Trophoblast cell (in vitro differentiated cells and primary cell): ENCODE measurements around the gene RAB3IP.

Experiments
- DNase-seq, 2 donors: peaks; one replicate each; pipeline ENCODE4 v3.0.0-alpha.2; 2016
- H2AFZ ChIP-seq: 2 replicates; pipeline ENCODE4 v1.6.1; 2013; ENCODE audit warnings: low read length, moderate library complexity, mild to moderate bottlenecking; ENCODE audit not compliant: insufficient read depth, poor library complexity
- H2AK5ac ChIP-seq: 2 replicates; pipeline ENCODE4 v1.6.1; 2013; ENCODE audit warnings: mild to moderate bottlenecking, low read length
- H2BK120ac ChIP-seq: 2 replicates; pipeline ENCODE4 v1.6.1; 2013; ENCODE audit warnings: low read length, mild to moderate bottlenecking, moderate library complexity; ENCODE audit not compliant: insufficient read depth, poor library complexity
- H2BK12ac ChIP-seq: 2 replicates; pipeline ENCODE4 v1.6.1; 2013; ENCODE audit warnings: mild to moderate bottlenecking, low read length, moderate library complexity
- H2BK5ac ChIP-seq: 2 replicates; pipeline ENCODE4 v1.6.1; 2013; ENCODE audit warnings: low read length, low read depth, moderate library complexity, mild to moderate bottlenecking; ENCODE audit not compliant: poor library complexity
- H3K14ac ChIP-seq: 2 replicates; pipeline ENCODE4 v1.6.1; 2013; ENCODE audit warnings: mild to moderate bottlenecking, low read length
- H3K18ac ChIP-seq: 2 replicates; pipeline ENCODE4 v1.6.1; 2013; ENCODE audit warnings: mild to moderate bottlenecking, low read length
- H3K23ac ChIP-seq: 2 replicates; pipeline ENCODE4 v1.6.1; 2013; ENCODE audit warnings: low read length
- H3K27ac ChIP-seq: 2 replicates; pipeline ENCODE4 v1.5.1; 2013; ENCODE audit warnings: low read depth, mild to moderate bottlenecking, inconsistent platforms, low read length, moderate library complexity
- H3K27me3 ChIP-seq: 2 replicates; pipeline ENCODE4 v1.6.1; 2013; ENCODE audit warnings: inconsistent platforms, mild to moderate bottlenecking, low read length, moderate library complexity; ENCODE audit not compliant: insufficient read depth
- H3K36me3 ChIP-seq, 2 experiments: 1 replicate in 1 of 2; 2 replicates in 1 of 2; pipeline ENCODE4 v1.6.1; 2013; ENCODE audit warnings: low read length in 2 of 2, mild to moderate bottlenecking in 2 of 2, moderate library complexity in 1 of 2; ENCODE audit not compliant: insufficient read depth in 2 of 2, control insufficient read depth in 1 of 2
- H3K4ac ChIP-seq: 2 replicates; pipeline ENCODE4 v1.6.1; 2013; ENCODE audit warnings: low read depth, mild to moderate bottlenecking, low read length, moderate library complexity
- H3K4me1 ChIP-seq, 2 experiments: 1 replicate in 1 of 2; 2 replicates in 1 of 2; pipeline ENCODE4 v1.6.1; 2013; ENCODE audit warnings: low read length in 2 of 2, mild to moderate bottlenecking in 2 of 2, moderate library complexity in 1 of 2; ENCODE audit not compliant: insufficient read depth in 2 of 2, control insufficient read depth in 1 of 2
- H3K4me2 ChIP-seq: 2 replicates; pipeline ENCODE4 v1.6.1; 2013; ENCODE audit warnings: inconsistent platforms, mild to moderate bottlenecking, low read length, moderate library complexity
- H3K4me3 ChIP-seq: 2 replicates; pipeline ENCODE4 v1.5.1; 2013; ENCODE audit warnings: mild to moderate bottlenecking, low read depth, low read length, inconsistent platforms
- H3K79me1 ChIP-seq: one replicate; pipeline ENCODE4 v1.6.1; 2013; ENCODE audit warnings: low read length
- H3K79me2 ChIP-seq: 2 replicates; pipeline ENCODE4 v1.6.1; 2013; ENCODE audit warnings: low read length, mild to moderate bottlenecking; ENCODE audit not compliant: control insufficient read depth, insufficient read depth, poor library complexity
- H3K9ac ChIP-seq: 2 replicates; pipeline ENCODE4 v1.6.1; 2013; ENCODE audit warnings: mild to moderate bottlenecking, low read length
- H3K9me3 ChIP-seq: 2 replicates; pipeline ENCODE4 v1.6.1; 2013; ENCODE audit warnings: low read depth, mild to moderate bottlenecking, control low read depth, inconsistent platforms, low read length; ENCODE audit not compliant: insufficient read depth
- H4K12ac ChIP-seq: 2 replicates; pipeline ENCODE4 v1.6.1; 2013; ENCODE audit warnings: low read depth, mild to moderate bottlenecking, low read length, moderate library complexity
- H4K8ac ChIP-seq: 2 replicates; pipeline ENCODE4 v1.6.1; 2013; ENCODE audit warnings: low read depth, mild to moderate bottlenecking, low read length, moderate library complexity
- H4K91ac ChIP-seq: one replicate; pipeline ENCODE4 v1.6.1; 2013; ENCODE audit warnings: low read depth, mild to moderate bottlenecking, low read length, moderate library complexity
- WGBS: extraction: QIAGEN DNeasy Blood & Tissue Kit; methylation state at CpG from one replicate; pipeline ENCODE4 v1.1.7; 2013; ENCODE audit warnings: missing lambda C conversion rate; ENCODE audit not compliant: insufficient read length, insufficient coverage; ENCODE audit errors: extremely low coverage; 5-methylcytosine and 5-hydroxymethylcytosine counted together

The RAB3IP gene

DNA sequence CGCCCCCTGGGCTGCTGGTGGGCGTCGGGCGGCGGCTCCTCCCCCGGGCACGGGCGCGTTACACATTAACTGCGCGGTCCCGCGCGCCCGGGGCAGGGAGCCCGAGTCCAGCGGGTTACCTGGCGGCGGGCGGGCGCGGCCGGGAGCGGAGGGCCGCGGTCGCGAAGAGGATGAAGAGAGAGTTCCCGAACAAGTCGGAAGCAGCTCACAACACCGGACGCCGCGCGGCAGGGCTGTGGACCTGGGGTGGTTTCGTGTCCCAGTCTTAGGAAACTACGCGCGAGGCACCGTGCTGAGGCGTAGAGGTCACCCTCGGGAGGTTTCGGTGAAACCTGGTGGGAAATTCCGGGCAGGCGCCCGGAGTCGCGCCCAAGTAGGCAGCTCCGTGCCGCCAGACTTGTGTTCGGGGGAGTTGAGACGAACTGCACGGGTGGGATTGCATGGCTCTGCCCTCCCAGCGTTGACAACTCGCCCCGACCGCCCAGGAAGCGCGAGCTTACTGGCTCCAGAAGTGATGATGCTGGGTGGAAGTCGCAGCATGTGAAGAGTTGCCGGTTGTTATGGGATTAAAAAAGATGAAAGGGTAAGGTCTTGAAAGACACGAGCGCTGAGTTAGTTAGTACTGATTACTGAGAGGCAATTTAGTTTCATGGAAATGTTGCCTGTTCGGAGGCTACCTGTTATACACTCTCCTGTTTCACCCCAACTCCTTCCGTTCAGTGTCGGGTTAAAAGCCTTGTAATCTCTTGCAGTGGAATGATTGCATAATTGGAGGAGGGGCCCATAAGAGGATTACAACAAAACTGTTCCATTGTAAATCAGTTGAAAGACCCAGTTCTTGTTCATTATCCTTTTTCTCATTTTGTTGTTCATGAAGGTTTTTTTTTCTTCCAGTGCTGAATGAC lies 879 bp downstream of the RAB3IP start:
- Histone ChIP-seq H3K4ac (peak overlapping the region; percentile 21), H3K4me2 (peak overlapping the region; percentile 99), H3K4me1 (peaks cover 0 to 2% of the 10 kb centered on the region in 2 experiments), H3K27me3 (no peaks in the 10 kb centered on the region), H2AFZ (peak overlapping the region; percentile 66), H3K23ac (no peak overlapping the region), H2BK120ac (peak overlapping the region; percentile 68), H3K9me3 (no peaks in the 10 kb centered on the region), H3K9ac (peak overlapping the region; percentile 0), H3K4me3 (peak overlapping the region; percentile 94), H3K79me1 (peaks cover 7% of the 10 kb centered on the region), H4K12ac (peak overlapping the region; percentile 12), H4K8ac (peak overlapping the region; percentile 0), H3K36me3 (no peaks in the 10 kb centered on the region), H2AK5ac (no peak overlapping the region), H3K27ac (peak overlapping the region; percentile 80), H3K14ac (peak overlapping the region; percentile 57), H4K91ac (peak overlapping the region; percentile 45), H3K79me2 (peaks cover 4% of the 10 kb centered on the region), H2BK12ac (no peak overlapping the region), H3K18ac (peak overlapping the region; percentile 72), H2BK5ac (no peak overlapping the region)
- no CpG with 5 or more reads among the region's 66 CpGs for WGBS
- peak; percentile 24 to 58 for DNase-seq

GRCh38 chr12:69744109-69744508 lies 5.4 kb downstream of the RAB3IP start:
- Histone ChIP-seq H3K4ac (no peak overlapping the region), H3K79me2 (peaks cover 3% of the 10 kb centered on the region), H3K4me1 (peaks cover 0 to 2% of the 10 kb centered on the region in 2 experiments), H3K23ac (no peak overlapping the region), H2BK12ac (no peak overlapping the region), H3K27me3 (no peaks in the 10 kb centered on the region), H3K18ac (no peak overlapping the region), H2BK5ac (no peak overlapping the region), H2AFZ (no peak overlapping the region), H3K9me3 (peaks cover 2% of the 10 kb centered on the region), H3K4me3 (no peak overlapping the region), H4K91ac (no peak overlapping the region), H2AK5ac (no peak overlapping the region), H3K9ac (no peak overlapping the region), H3K79me1 (peaks cover 3% of the 10 kb centered on the region), H4K8ac (no peak overlapping the region), H4K12ac (no peak overlapping the region), H3K4me2 (no peak overlapping the region), H2BK120ac (no peak overlapping the region), H3K36me3 (peaks cover 0 to 2% of the 10 kb centered on the region in 2 experiments), H3K14ac (no peak overlapping the region), H3K27ac (no peak overlapping the region)
- no peak for DNase-seq
- no CpG with 5 or more reads among the region's 4 CpGs for WGBS

DNA sequence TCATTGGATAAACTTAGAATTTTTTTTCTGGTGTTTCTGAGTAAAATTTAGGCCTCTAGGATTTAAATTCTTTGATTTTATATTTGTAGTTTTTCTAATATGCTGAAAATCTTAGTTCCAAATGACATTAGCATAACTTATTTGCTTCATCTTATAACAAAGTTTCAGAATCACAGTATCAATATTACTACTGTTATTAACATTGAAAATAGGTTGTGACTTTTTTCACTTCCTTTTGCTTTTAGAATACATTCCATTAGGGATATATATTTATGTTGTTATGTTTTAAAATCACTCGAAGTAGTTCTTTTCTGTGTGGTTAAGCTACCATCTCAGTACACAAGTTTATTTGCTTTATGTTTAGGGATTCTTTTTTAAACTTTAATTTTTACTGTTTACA lies 12.8 kb downstream of the RAB3IP start:
- Histone ChIP-seq H3K4me1 (no peaks in the 10 kb centered on the region), H3K9ac (no peak overlapping the region), H3K4me2 (no peak overlapping the region), H3K23ac (no peak overlapping the region), H3K14ac (no peak overlapping the region), H3K79me1 (no peaks in the 10 kb centered on the region), H3K4me3 (no peak overlapping the region), H2BK12ac (no peak overlapping the region), H3K4ac (no peak overlapping the region), H3K18ac (no peak overlapping the region), H4K91ac (no peak overlapping the region), H3K79me2 (no peaks in the 10 kb centered on the region), H2BK5ac (no peak overlapping the region), H2AK5ac (no peak overlapping the region), H2AFZ (no peak overlapping the region), H3K9me3 (peaks cover 3% of the 10 kb centered on the region), H3K27me3 (no peaks in the 10 kb centered on the region), H4K12ac (no peak overlapping the region), H3K36me3 (peaks cover 0 to 2% of the 10 kb centered on the region in 2 experiments), H4K8ac (no peak overlapping the region), H3K27ac (no peak overlapping the region), H2BK120ac (no peak overlapping the region)
- no CpG with 5 or more reads among the region's 1 CpG for WGBS
- DNase-seq = no peak

DNA sequence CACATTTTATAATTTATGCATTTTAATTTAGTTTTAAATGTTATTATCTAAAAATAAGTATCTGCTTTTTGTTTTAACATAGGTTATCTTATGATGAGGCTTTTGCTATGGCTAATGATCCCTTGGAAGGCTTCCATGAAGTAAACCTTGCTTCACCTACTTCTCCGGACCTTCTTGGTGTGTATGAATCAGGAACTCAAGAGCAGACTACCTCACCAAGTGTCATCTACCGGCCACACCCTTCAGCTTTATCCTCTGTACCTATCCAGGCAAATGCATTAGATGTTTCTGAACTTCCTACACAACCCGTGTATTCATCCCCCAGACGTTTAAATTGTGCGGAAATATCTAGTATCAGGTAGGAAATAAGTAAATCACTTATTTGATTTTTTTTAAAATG lies 16.6 kb downstream of the RAB3IP start:
- Histone ChIP-seq H2BK12ac (no peak overlapping the region), H3K14ac (no peak overlapping the region), H2BK120ac (no peak overlapping the region), H3K27me3 (no peaks in the 10 kb centered on the region), H4K12ac (no peak overlapping the region), H3K27ac (no peak overlapping the region), H4K91ac (no peak overlapping the region), H3K9ac (no peak overlapping the region), H3K18ac (no peak overlapping the region), H3K23ac (no peak overlapping the region), H3K4ac (no peak overlapping the region), H2BK5ac (no peak overlapping the region), H3K36me3 (no peaks in the 10 kb centered on the region), H3K4me3 (no peak overlapping the region), H2AFZ (no peak overlapping the region), H3K79me2 (no peaks in the 10 kb centered on the region), H3K4me2 (no peak overlapping the region), H3K9me3 (peaks cover 3% of the 10 kb centered on the region), H3K79me1 (no peaks in the 10 kb centered on the region), H2AK5ac (no peak overlapping the region), H3K4me1 (no peaks in the 10 kb centered on the region), H4K8ac (no peak overlapping the region)
- no peak for DNase-seq
- WGBS = no CpG with 5 or more reads among the region's 5 CpGs
